SK-N-SH (cell line): Measurements from ENCODE around the gene MCTP1. TPM values are rescaled to one million over a fixed set of nuclear protein-coding genes. Genes with fewer than 3 reads are reported as not detected.

ENCODE experiments used
- CTCF ChIA-PET: fragments of 300-600, 350-600 bp; formaldehyde crosslinking; extraction: SDS; loops from one replicate; lab custom pipeline; 2021; lab: Yijun Ruan, JAX
- POLR2A ChIA-PET: fragments of 350-600 bp; sonication (Branson Sonifier 250); formaldehyde crosslinking; extraction: SDS; loops from one replicate; lab custom pipeline; 2020; ENCODE audit warnings: antibody characterized with exemption, inconsistent platforms; lab: Yijun Ruan, JAX
- DNase-seq: peaks from one replicate; pipeline ENCODE4 v3.0.0; 2012
- H2AFZ ChIP-seq: fragments of 200-600 bp; sonication (generic); 2 replicates; pipeline ENCODE4 v1.8.1; 2016; ENCODE audit warnings: antibody characterized with exemption, mild to moderate bottlenecking, low read depth
- H3F3A ChIP-seq: fragments of 200-600 bp; sonication (generic); replicated peaks from 2 replicates; pipeline ENCODE3; 2016; ENCODE audit warnings: antibody characterized with exemption, mild to moderate bottlenecking; ENCODE audit not compliant: insufficient read depth
- H3K27ac ChIP-seq, 2 experiments: fragments of 200-500 bp in 1 of 2; fragments of 200-600 bp in 1 of 2; sonication (Bioruptor generic) in 1 of 2; sonication (generic), shearing (Covaris generic) in 1 of 2; 2 replicates each; pipeline versions ENCODE4 v1.5.1 to v1.6.1; 2014 to 2016; ENCODE audit warnings: low read depth in 2 of 2, inconsistent platforms in 1 of 2, low read length in 1 of 2, mild to moderate bottlenecking in 1 of 2, mixed read lengths in 1 of 2
- H3K27me3 ChIP-seq: fragments of 200-600 bp; sonication (generic), shearing (Covaris generic); 2 replicates; pipeline ENCODE4 v1.6.1; 2016; ENCODE audit warnings: mixed run types; ENCODE audit not compliant: insufficient read depth
- H3K36me3 ChIP-seq, 2 experiments: fragments of 200-500 bp in 1 of 2; fragments of 200-600 bp in 1 of 2; sonication (Bioruptor generic) in 1 of 2; sonication (generic) in 1 of 2; replicated peaks in 1 of 2; 2 replicates each; pipeline versions ENCODE3 to v1.5.1; 2014 to 2016; ENCODE audit warnings: low read length in 1 of 2, mild to moderate bottlenecking in 1 of 2; ENCODE audit not compliant: insufficient read depth in 2 of 2, control insufficient read depth in 1 of 2
- H3K4me1 ChIP-seq, 2 experiments: fragments of 200-500 bp in 1 of 2; fragments of 200-600 bp in 1 of 2; sonication (Bioruptor generic) in 1 of 2; sonication (generic), shearing (Covaris generic) in 1 of 2; 2 replicates each; pipeline versions ENCODE4 v1.5.1 to v1.6.1; 2014 to 2016; ENCODE audit warnings: low read depth in 1 of 2, low read length in 1 of 2, mixed run types in 1 of 2; ENCODE audit not compliant: insufficient read depth in 2 of 2, control insufficient read depth in 1 of 2
- H3K4me2 ChIP-seq: fragments of 200-600 bp; sonication (generic), shearing (Covaris generic); 2 replicates; pipeline ENCODE4 v1.6.1; 2017; ENCODE audit warnings: mixed run types
- H3K4me3 ChIP-seq, 2 experiments: fragments of 200-500 bp in 1 of 2; fragments of 200-600 bp in 1 of 2; sonication (Bioruptor generic) in 1 of 2; sonication (generic), shearing (Covaris generic) in 1 of 2; 2 replicates each; pipeline versions ENCODE4 v1.5.1 to v1.8.1; 2014 to 2016; ENCODE audit warnings: low read depth in 2 of 2, inconsistent platforms in 1 of 2, low read length in 1 of 2, mild to moderate bottlenecking in 1 of 2, mixed read lengths in 1 of 2, moderate library complexity in 1 of 2
- H3K79me2 ChIP-seq: fragments of 200-600 bp; sonication (generic); 2 replicates; pipeline ENCODE4 v1.8.1; 2017; ENCODE audit warnings: mild to moderate bottlenecking; ENCODE audit not compliant: insufficient read depth
- H3K9ac ChIP-seq: fragments of 200-600 bp; sonication (generic); 2 replicates; pipeline ENCODE4 v1.6.1; 2017; ENCODE audit warnings: mixed run types
- H3K9me2 ChIP-seq: fragments of 200-600 bp; sonication (generic); 2 replicates; pipeline ENCODE4 v1.6.1; 2017; ENCODE audit warnings: mixed run types
- H3K9me3 ChIP-seq: fragments of 200-600 bp; sonication (generic); 2 replicates; pipeline ENCODE4 v1.6.1; 2017; ENCODE audit warnings: mixed run types, mild to moderate bottlenecking, moderate library complexity
- H4K20me1 ChIP-seq: fragments of 200-600 bp; sonication (generic); 2 replicates; pipeline ENCODE4 v1.6.1; 2017; ENCODE audit warnings: mild to moderate bottlenecking, mixed run types; ENCODE audit not compliant: insufficient read depth
- CTCF ChIP-seq: fragments of 200-600 bp; sonication (generic); IDR thresholded peaks from 2 replicates; pipeline ENCODE4 v1.6.1; 2017; ENCODE audit warnings: antibody characterized with exemption, mild to moderate bottlenecking, moderate library complexity
- FOSL2 ChIP-seq: IDR thresholded peaks from 2 replicates; pipeline ENCODE4 v1.4.0; 2012; ENCODE audit warnings: low read depth, mild to moderate bottlenecking, moderate library complexity, borderline replicate concordance
- FOXJ3 ChIP-seq: sonication (generic); formaldehyde crosslinking; IDR thresholded peaks from 2 replicates; pipeline ENCODE4 v1.5.1; 2020; ENCODE audit warnings: mild to moderate bottlenecking, missing genetic modification reagents
- IRF3 ChIP-seq: fragments of 150-350 bp; IDR thresholded peaks from 2 replicates; pipeline ENCODE4 v1.6.1; 2016; ENCODE audit warnings: mild to moderate bottlenecking, low read depth, low read length
- MEF2A ChIP-seq: IDR thresholded peaks from 2 replicates; pipeline ENCODE4 v1.4.0; 2012; ENCODE audit warnings: low read depth, borderline replicate concordance
- NFIC ChIP-seq: IDR thresholded peaks from 2 replicates; pipeline ENCODE4 v1.4.0; 2012; ENCODE audit warnings: borderline replicate concordance
- POLR2AphosphoS5 ChIP-seq: IDR thresholded peaks from 2 replicates; pipeline ENCODE4 v1.6.1; 2012; ENCODE audit warnings: low read depth, low read length
- REST ChIP-seq: IDR thresholded peaks from 2 replicates; pipeline ENCODE4 v1.6.1; 2012; ENCODE audit warnings: mild to moderate bottlenecking, low read depth, low read length, moderate library complexity
- RFX5 ChIP-seq: IDR thresholded peaks from 2 replicates; pipeline ENCODE4 v1.6.1; 2012; ENCODE audit warnings: mild to moderate bottlenecking, improper control_type of control experiment, low read length
- RXRA ChIP-seq: IDR thresholded peaks from 2 replicates; pipeline ENCODE4 v1.4.0; 2012; ENCODE audit warnings: low read depth, mild to moderate bottlenecking, borderline replicate concordance
- TAF1 ChIP-seq: IDR thresholded peaks from 2 replicates; pipeline ENCODE4 v1.6.1; 2012; ENCODE audit warnings: low read depth, mild to moderate bottlenecking, low read length, moderate library complexity, borderline replicate concordance
- TCF12 ChIP-seq: IDR thresholded peaks from 2 replicates; pipeline ENCODE4 v1.4.0; 2012
- TEAD4 ChIP-seq: IDR thresholded peaks from 2 replicates; pipeline ENCODE4 v1.4.0; 2012; ENCODE audit warnings: mild to moderate bottlenecking, borderline replicate concordance; ENCODE audit not compliant: insufficient read depth
- USF1 ChIP-seq: IDR thresholded peaks from 2 replicates; pipeline ENCODE4 v1.4.0; 2012; ENCODE audit warnings: low read depth, borderline replicate concordance
- USF2 ChIP-seq: fragments of 150-350 bp; IDR thresholded peaks from 2 replicates; pipeline ENCODE4 v1.6.1; 2017; ENCODE audit warnings: antibody characterized with exemption, low read length, low read depth, borderline replicate concordance
- YY1 ChIP-seq: IDR thresholded peaks from 2 replicates; pipeline ENCODE4 v1.4.0; 2012; ENCODE audit warnings: low read depth, mild to moderate bottlenecking
- WGBS: methylation state at CpG from one replicate; pipeline ENCODE4 v1.1.6; 2017; ENCODE audit warnings: low lambda C conversion rate; 5-methylcytosine and 5-hydroxymethylcytosine counted together
- polyA plus RNA-seq, 3 experiments: library from polyadenylated mRNA; depleted of rRNA; stranded (reverse); fragments of >200 nt; gene quantifications; 2 replicates each; pipeline ENCODE4 v1.2.3, GENCODE V29; 2012

Gene MCTP1
- polyA plus RNA-seq, 1 of the 3 experiments (the other 2 are of a cell fraction), result 0.53 TPM

GRCh38 chr5:94810877-94811276 lies 474.0 kb downstream of the MCTP1 start:
- ChIA-PET POLR2A (no interaction called here), CTCF (interaction anchor here (0.9 to 5.0 kb wide), 3 partner anchors 10 to 59 kb away, joined by 4 to 17 read pairs (median 4); no protein-coding TSS in a partner anchor)
- TF ChIP-seq CTCF (no peak), YY1 (no peak), FOSL2 (no peak), IRF3 (no peak), TCF12 (no peak), RFX5 (no peak), TEAD4 (no peak), USF2 (no peak), NFIC (no peak), TAF1 (no peak), MEF2A (no peak), REST (no peak), FOXJ3 (CRISPR knock-in tag) (no peak), USF1 (no peak), POLR2AphosphoS5 (no peak), RXRA (no peak)

More at GRCh38 chr5:94810877-94811276, 474.0 kb downstream of the MCTP1 start:
- Histone ChIP-seq H3K27me3 (no peaks in the 10 kb centered on the region), H3K36me3 (no peaks in the 10 kb centered on the region), H4K20me1 (no peaks in the 10 kb centered on the region), H3K4me3 (no peak overlapping the region), H3K4me1 (no peaks in the 10 kb centered on the region), H3K79me2 (no peaks in the 10 kb centered on the region), H3K9ac (no peak overlapping the region), H3K4me2 (no peak overlapping the region), H3F3A (no peaks in the 10 kb centered on the region), H3K9me3 (no peaks in the 10 kb centered on the region), H3K27ac (no peak overlapping the region), H3K9me2 (no peaks in the 10 kb centered on the region), H2AFZ (no peak overlapping the region)
- WGBS, result 91% methylated on average over 2 of the region's 2 CpGs
- DNase-seq, result no peak
